Loucy (cell line): ENCODE measurements around the gene POMP.

ENCODE experiments used
- H2AFZ ChIP-seq: fragments of 200-600 bp; sonication (generic); 2 replicates; pipeline ENCODE4 v1.6.0; 2016; ENCODE audit warnings: antibody characterized with exemption, mild to moderate bottlenecking, low read length, moderate library complexity
- H3F3A ChIP-seq: fragments of 200-600 bp; 2 replicates; pipeline ENCODE4 v1.6.0; 2016; ENCODE audit warnings: antibody characterized with exemption, low read depth, mild to moderate bottlenecking
- H3K27me3 ChIP-seq: fragments of 200-600 bp; sonication (generic); 2 replicates; pipeline ENCODE4 v1.6.1; 2014; ENCODE audit warnings: low read length, mild to moderate bottlenecking; ENCODE audit not compliant: insufficient read depth, poor library complexity, severe bottlenecking
- H3K36me3 ChIP-seq: fragments of 200-600 bp; sonication (generic); 2 replicates; pipeline ENCODE4 v1.6.1; 2016; ENCODE audit warnings: low read length; ENCODE audit not compliant: insufficient read depth
- H3K4me1 ChIP-seq: fragments of 200-600 bp; sonication (generic); 2 replicates; pipeline ENCODE4 v1.5.1; 2014; ENCODE audit warnings: low read length, mild to moderate bottlenecking; ENCODE audit not compliant: insufficient read depth, poor library complexity, severe bottlenecking
- H3K4me2 ChIP-seq: fragments of 200-600 bp; sonication (generic); 2 replicates; pipeline ENCODE4 v1.6.0; 2014; ENCODE audit warnings: antibody characterized with exemption, low read length, low read depth, mild to moderate bottlenecking; ENCODE audit not compliant: poor library complexity, severe bottlenecking
- H3K4me3 ChIP-seq: fragments of 200-600 bp; sonication (generic); 2 replicates; pipeline ENCODE4 v1.5.1; 2014; ENCODE audit warnings: low read length, mild to moderate bottlenecking, mixed read lengths; ENCODE audit not compliant: poor library complexity, severe bottlenecking
- H3K79me2 ChIP-seq: fragments of 200-600 bp; sonication (generic); 2 replicates; pipeline ENCODE4 v1.6.1; 2014; ENCODE audit warnings: low read length; ENCODE audit not compliant: insufficient read depth
- H3K9ac ChIP-seq: fragments of 200-600 bp; sonication (generic); 2 replicates; pipeline ENCODE4 v1.6.0; 2014; ENCODE audit warnings: mild to moderate bottlenecking, low read depth, low read length, moderate library complexity; ENCODE audit not compliant: poor library complexity, severe bottlenecking
- H3K9me2 ChIP-seq: fragments of 200-600 bp; sonication (generic); replicated peaks from 2 replicates; pipeline ENCODE4 v1.6.1; 2016; ENCODE audit warnings: low read depth, low read length, mixed read lengths
- H3K9me3 ChIP-seq: fragments of 200-600 bp; sonication (generic); 2 replicates; pipeline ENCODE4 v1.6.1; 2014; ENCODE audit warnings: mild to moderate bottlenecking, antibody characterized with exemption, low read length, low read depth; ENCODE audit not compliant: insufficient read depth
- H4K20me1 ChIP-seq: fragments of 200-600 bp; sonication (generic); 2 replicates; pipeline ENCODE4 v1.6.0; 2014; ENCODE audit warnings: antibody characterized with exemption, low read length, mild to moderate bottlenecking; ENCODE audit not compliant: insufficient read depth, poor library complexity, severe bottlenecking
- CTCF ChIP-seq: fragments of 200-600 bp; sonication (generic); conservative IDR thresholded peaks from 2 replicates; pipeline ENCODE4 v1.5.1; 2014; ENCODE audit warnings: mild to moderate bottlenecking, antibody characterized with exemption, low read length
- EZH2phosphoT487 ChIP-seq: fragments of 200-600 bp; IDR thresholded peaks from 2 replicates; pipeline ENCODE4 v1.6.1; 2018; ENCODE audit warnings: antibody characterized with exemption, mild to moderate bottlenecking, moderate library complexity, borderline replicate concordance

The POMP gene

GRCh38 chr13:28710161-28710560 is 51.2 kb downstream of the POMP start:
- no peak overlapping the region for H3K9ac ChIP-seq
- H3K9me3 ChIP-seq: no peaks in the 10 kb centered on the region
- H3K4me2 ChIP-seq: no peak overlapping the region
- no peaks in the 10 kb centered on the region for H3K27me3 ChIP-seq
- H3K36me3 ChIP-seq: no peaks in the 10 kb centered on the region
- H2AFZ ChIP-seq: no peak overlapping the region
- no peaks in the 10 kb centered on the region for H3K79me2 ChIP-seq
- no peak for TF ChIP-seq CTCF
- no peak for TF ChIP-seq EZH2phosphoT487
- H3K4me3 ChIP-seq: no peak overlapping the region
- H3K9me2 ChIP-seq: no peaks in the 10 kb centered on the region
- H3F3A ChIP-seq: peaks cover 10% of the 10 kb centered on the region; the same call in 1 of the 2 replicates
- H3K4me1 ChIP-seq: peaks cover 25% of the 10 kb centered on the region
- no peaks in the 10 kb centered on the region for H4K20me1 ChIP-seq

- Histone ChIP-seq H3K9me3 (no peaks in the 10 kb centered on the region), H3K9me2 (no peaks in the 10 kb centered on the region), H3K79me2 (peaks cover 13% of the 10 kb centered on the region), H3F3A (0 out of 2 replicates have a peak, but pooled peaks cover 3% of the 10 kb centered on the region), H3K36me3 (no peaks in the 10 kb centered on the region), H3K4me2 (no peak overlapping the region), H3K4me1 (peaks cover 30% of the 10 kb centered on the region), H3K27me3 (no peaks in the 10 kb centered on the region), H3K9ac (no peak overlapping the region), H3K4me3 (no peak overlapping the region), H4K20me1 (no peaks in the 10 kb centered on the region), H2AFZ (no peak overlapping the region)
- no peak for TF ChIP-seq CTCF
- no peak for TF ChIP-seq EZH2phosphoT487
These were observed 55.7 kb downstream of the POMP start for GRCh38 chr13:28714651-28715050.

GRCh38 chr13:28716511-28716910 is 57.6 kb downstream of the POMP start:
- Histone ChIP-seq H2AFZ (no peak overlapping the region), H3K4me2 (peak overlapping the region; percentile 95)

More at GRCh38 chr13:28716511-28716910, 57.6 kb downstream of the POMP start:
- H3K4me1 ChIP-seq: peaks cover 32% of the 10 kb centered on the region
- no peaks in the 10 kb centered on the region for H3K9me3 ChIP-seq
- H3K9ac ChIP-seq: no peak overlapping the region
- H4K20me1 ChIP-seq: no peaks in the 10 kb centered on the region
- H3K4me3 ChIP-seq: no peak overlapping the region
- no peak for TF ChIP-seq CTCF
- no peak for TF ChIP-seq EZH2phosphoT487
- 0 out of 2 replicates have a peak, but pooled peaks cover 3% of the 10 kb centered on the region for H3F3A ChIP-seq
- H3K27me3 ChIP-seq: no peaks in the 10 kb centered on the region
- H3K36me3 ChIP-seq: no peaks in the 10 kb centered on the region
- peaks cover 13% of the 10 kb centered on the region for H3K79me2 ChIP-seq
- no peaks in the 10 kb centered on the region for H3K9me2 ChIP-seq
